ENCODE results near the gene SLC35F6.

SLC35F6 gene

DNA sequence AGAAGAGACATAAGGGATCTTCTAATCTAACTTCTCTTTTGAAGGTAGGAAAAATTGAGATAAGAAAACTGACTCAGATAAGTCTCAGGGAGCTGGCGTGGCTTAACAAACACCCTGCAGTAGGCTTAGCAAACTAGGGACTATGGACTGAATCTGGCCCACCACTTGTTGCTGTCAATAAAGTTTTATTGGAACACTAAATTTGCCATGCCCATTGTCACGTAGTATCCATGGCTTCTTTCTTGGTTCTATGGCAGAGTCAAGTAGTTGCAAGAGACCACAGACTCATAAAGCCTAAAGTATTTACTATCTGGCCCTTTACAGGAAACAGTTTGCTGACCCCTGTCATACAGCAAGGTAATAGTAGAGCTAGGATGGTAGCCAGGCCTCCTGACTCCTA lies 47.3 kb upstream of the SLC35F6 start:
- Histone ChIP-seq H4K20me1 (ENCODE audit: insufficient read depth, low read length) (no peaks in the 10 kb centered on the region), H3K4me2 (ENCODE audit: low read depth, low read length) (no peak overlapping the region)

DNA sequence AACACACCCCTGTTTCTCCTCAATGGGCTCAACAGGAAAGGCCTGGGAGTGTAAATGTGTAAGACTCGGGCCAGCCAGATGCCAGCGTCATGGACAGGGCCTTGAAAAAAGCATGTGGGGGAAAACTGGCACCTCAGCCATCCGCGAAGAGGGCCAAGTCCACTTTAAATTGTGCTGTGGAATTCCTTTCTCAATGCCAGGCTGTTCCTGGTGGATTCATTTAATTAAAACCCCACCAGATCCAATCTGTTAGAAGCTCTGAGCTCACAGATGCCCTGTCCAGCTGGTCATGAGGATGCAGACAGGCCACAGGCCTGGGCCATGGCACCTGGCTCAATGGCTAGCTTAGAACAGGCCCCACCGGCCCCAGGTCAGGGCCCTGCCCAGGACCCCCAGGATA lies 46.7 kb upstream of the SLC35F6 start:
- no peaks in the 10 kb centered on the region for H3F3A ChIP-seq (ENCODE audit: insufficient read depth, low read length)
- H3K27ac ChIP-seq (ENCODE audit: low read length) = no peak overlapping the region
- no peak overlapping the region for H2AFZ ChIP-seq (ENCODE audit: low read length)
- no peaks in the 10 kb centered on the region for H3K9me3 ChIP-seq (replicated peaks; ENCODE audit: insufficient read depth, low read length)
- no peak for TF ChIP-seq EZH2 (optimal IDR thresholded peaks at IDR 0.05; ENCODE audit: low read depth, low read length)
- TF ChIP-seq, protein P1, sequence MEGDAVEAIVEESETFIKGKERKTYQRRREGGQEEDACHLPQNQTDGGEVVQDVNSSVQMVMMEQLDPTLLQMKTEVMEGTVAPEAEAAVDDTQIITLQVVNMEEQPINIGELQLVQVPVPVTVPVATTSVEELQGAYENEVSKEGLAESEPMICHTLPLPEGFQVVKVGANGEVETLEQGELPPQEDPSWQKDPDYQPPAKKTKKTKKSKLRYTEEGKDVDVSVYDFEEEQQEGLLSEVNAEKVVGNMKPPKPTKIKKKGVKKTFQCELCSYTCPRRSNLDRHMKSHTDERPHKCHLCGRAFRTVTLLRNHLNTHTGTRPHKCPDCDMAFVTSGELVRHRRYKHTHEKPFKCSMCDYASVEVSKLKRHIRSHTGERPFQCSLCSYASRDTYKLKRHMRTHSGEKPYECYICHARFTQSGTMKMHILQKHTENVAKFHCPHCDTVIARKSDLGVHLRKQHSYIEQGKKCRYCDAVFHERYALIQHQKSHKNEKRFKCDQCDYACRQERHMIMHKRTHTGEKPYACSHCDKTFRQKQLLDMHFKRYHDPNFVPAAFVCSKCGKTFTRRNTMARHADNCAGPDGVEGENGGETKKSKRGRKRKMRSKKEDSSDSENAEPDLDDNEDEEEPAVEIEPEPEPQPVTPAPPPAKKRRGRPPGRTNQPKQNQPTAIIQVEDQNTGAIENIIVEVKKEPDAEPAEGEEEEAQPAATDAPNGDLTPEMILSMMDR (IDR thresholded peaks at IDR 0.05; ENCODE audit: low read length) = no peak
- TF ChIP-seq EZH2phosphoT487 (IDR thresholded peaks at IDR 0.05; ENCODE audit: low read length) = no peak
- no peaks in the 10 kb centered on the region for H3K9me2 ChIP-seq (replicated peaks; ENCODE audit: insufficient read depth, low read length)
- H3K4me3 ChIP-seq (ENCODE audit: low read length) = no peak overlapping the region
- H3K4me2 ChIP-seq (ENCODE audit: low read depth, low read length) = no peak overlapping the region
- no peak for DNase-seq
- H3K27me3 ChIP-seq (replicated peaks; ENCODE audit: insufficient read depth, low read length) = peaks cover 42% of the 10 kb centered on the region
- no peak overlapping the region for H3K9ac ChIP-seq (ENCODE audit: low read length)
- H3K36me3 ChIP-seq (replicated peaks; ENCODE audit: insufficient read depth, low read length) = no peaks in the 10 kb centered on the region
- no peaks in the 10 kb centered on the region for H3K4me1 ChIP-seq (ENCODE audit: low read length)
- no peaks in the 10 kb centered on the region for H4K20me1 ChIP-seq (ENCODE audit: insufficient read depth, low read length)
- no peaks in the 10 kb centered on the region for H3K79me2 ChIP-seq (ENCODE audit: low read length)

More for the DNA sequence above, 47.3 kb upstream of the SLC35F6 start:
- no peak overlapping the region for H3K4me3 ChIP-seq (ENCODE audit: low read length)
- H3K27me3 ChIP-seq (replicated peaks; ENCODE audit: insufficient read depth, low read length) = peaks cover 46% of the 10 kb centered on the region
- no peak for DNase-seq
- no peaks in the 10 kb centered on the region for H3K9me2 ChIP-seq (replicated peaks; ENCODE audit: insufficient read depth, low read length)
- no peak overlapping the region for H3K9ac ChIP-seq (ENCODE audit: low read length)
- no peaks in the 10 kb centered on the region for H3K36me3 ChIP-seq (replicated peaks; ENCODE audit: insufficient read depth, low read length)
- TF ChIP-seq EZH2phosphoT487 (IDR thresholded peaks at IDR 0.05; ENCODE audit: low read length) (no peak), EZH2 (optimal IDR thresholded peaks at IDR 0.05; ENCODE audit: low read depth, low read length) (no peak)
- TF ChIP-seq, protein P1 (IDR thresholded peaks at IDR 0.05; ENCODE audit: low read length) = no peak
- no peaks in the 10 kb centered on the region for H3F3A ChIP-seq (ENCODE audit: insufficient read depth, low read length)
- no peaks in the 10 kb centered on the region for H3K9me3 ChIP-seq (replicated peaks; ENCODE audit: insufficient read depth, low read length)
- no peaks in the 10 kb centered on the region for H3K79me2 ChIP-seq (ENCODE audit: low read length)
- no peak overlapping the region for H2AFZ ChIP-seq (ENCODE audit: low read length)
- no peak overlapping the region for H3K27ac ChIP-seq (ENCODE audit: low read length)
- no peaks in the 10 kb centered on the region for H3K4me1 ChIP-seq (ENCODE audit: low read length)

DNA sequence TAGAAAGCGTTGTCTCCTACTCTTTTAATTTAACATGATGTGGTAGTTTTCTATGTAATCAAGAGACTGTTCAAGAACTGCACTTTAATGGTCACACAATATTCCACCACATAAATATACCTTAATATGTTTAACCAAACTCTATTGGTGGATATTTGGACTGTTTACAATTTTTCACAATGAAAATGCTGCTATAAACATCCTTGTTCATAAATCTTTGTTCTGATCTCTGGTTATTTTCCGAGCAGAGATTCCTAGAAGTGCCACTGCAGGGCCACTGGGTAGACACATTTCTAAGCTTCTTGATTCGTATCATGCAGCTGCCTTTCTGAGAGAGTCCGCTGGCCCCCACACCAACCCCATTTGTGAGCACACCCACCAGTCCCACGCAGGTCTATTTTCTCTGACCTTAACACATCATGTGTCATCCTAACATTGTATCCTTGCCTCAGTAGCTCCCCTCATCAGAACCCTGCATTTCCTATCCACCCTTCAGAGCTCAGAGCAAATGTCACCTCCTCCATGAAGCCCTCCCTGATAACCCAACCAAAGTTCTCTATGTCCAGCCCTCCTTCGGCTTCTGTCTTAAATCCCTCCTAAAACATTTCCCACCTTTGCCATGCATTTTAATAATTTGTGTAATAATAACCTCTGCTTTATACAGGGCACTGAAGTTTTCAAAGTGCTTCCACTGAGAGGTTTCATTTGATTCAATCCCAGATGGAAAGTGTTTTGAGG lies 45.0 kb upstream of the SLC35F6 start:
- H3K4me2 ChIP-seq (ENCODE audit: low read depth, low read length) = no peak overlapping the region
- peaks cover 39% of the 10 kb centered on the region for H3K27me3 ChIP-seq (replicated peaks; ENCODE audit: insufficient read depth, low read length)
- H4K20me1 ChIP-seq (ENCODE audit: insufficient read depth, low read length) = no peaks in the 10 kb centered on the region
- H3F3A ChIP-seq (ENCODE audit: insufficient read depth, low read length) = no peaks in the 10 kb centered on the region
- no peak overlapping the region for H3K4me3 ChIP-seq (ENCODE audit: low read length)
- no peak overlapping the region for H3K9ac ChIP-seq (ENCODE audit: low read length)
- H3K9me2 ChIP-seq (replicated peaks; ENCODE audit: insufficient read depth, low read length) = no peaks in the 10 kb centered on the region
- H3K4me1 ChIP-seq (ENCODE audit: low read length) = no peaks in the 10 kb centered on the region
- H3K27ac ChIP-seq (ENCODE audit: low read length) = no peak overlapping the region
- no peak overlapping the region for H2AFZ ChIP-seq (ENCODE audit: low read length)
- DNase-seq = no peak
- H3K36me3 ChIP-seq (replicated peaks; ENCODE audit: insufficient read depth, low read length) = no peaks in the 10 kb centered on the region
- no peaks in the 10 kb centered on the region for H3K79me2 ChIP-seq (ENCODE audit: low read length)
- TF ChIP-seq, protein P1 (IDR thresholded peaks at IDR 0.05; ENCODE audit: low read length) = no peak
- TF ChIP-seq EZH2 (optimal IDR thresholded peaks at IDR 0.05; ENCODE audit: low read depth, low read length) (no peak), EZH2phosphoT487 (IDR thresholded peaks at IDR 0.05; ENCODE audit: low read length) (no peak)
- no peaks in the 10 kb centered on the region for H3K9me3 ChIP-seq (replicated peaks; ENCODE audit: insufficient read depth, low read length)

Data from MM.1S (cell line).